HepG2 (cell line): ENCODE data around the gene TRA2B. TPM values are rescaled to one million over a fixed set of nuclear protein-coding genes. Genes with fewer than 3 reads are reported as not detected.

Experiments
- HOXD1 ChIP-seq: sonication (generic); formaldehyde crosslinking; IDR thresholded peaks from 2 replicates; pipeline ENCODE4 v1.5.0; 2020; ENCODE audit warnings: missing genetic modification reagents
- KDM1A ChIP-seq: IDR thresholded peaks from 2 replicates; pipeline ENCODE4 v1.6.1; 2016; ENCODE audit warnings: missing compliant biosample characterization
- SRY ChIP-seq: sonication (generic); formaldehyde crosslinking; IDR thresholded peaks from 2 replicates; pipeline ENCODE4 v1.8.0; 2022; ENCODE audit warnings: mild to moderate bottlenecking, missing genetic modification reagents
- ZNF10 ChIP-seq: sonication (generic); formaldehyde crosslinking; IDR thresholded peaks from 2 replicates; pipeline ENCODE4 v1.4.0; 2020; ENCODE audit warnings: mild to moderate bottlenecking, low read depth, missing genetic modification reagents, borderline replicate concordance
- ZNF224 ChIP-seq: sonication (generic); formaldehyde crosslinking; IDR thresholded peaks from 2 replicates; pipeline ENCODE4 v1.5.0; 2020; ENCODE audit warnings: mild to moderate bottlenecking, missing genetic modification reagents
- ZNF263 ChIP-seq: sonication (generic); formaldehyde crosslinking; IDR thresholded peaks from 2 replicates; pipeline ENCODE4 v1.4.0; 2020; ENCODE audit warnings: missing genetic modification reagents
- polyA plus RNA-seq, 8 experiments: library from polyadenylated mRNA; depleted of rRNA in 3 of 8; stranded (reverse) in 7 of 8; unstranded in 1 of 8; fragments of >200 nt; fragmentation: Illumina TruSeq in 4 of 8; extraction: Trizol in 4 of 8; gene quantifications; 2 replicates each; pipeline versions ENCODE4 v1.2.1 to v1.2.3, GENCODE V29; 2011 to 2016; ENCODE audit warnings: low read depth in 4 of 8, missing spikeins in 1 of 8, mixed read lengths in 1 of 8; ENCODE audit not compliant: insufficient read depth in 1 of 8
- total RNA-seq, 5 experiments: library from RNA; depleted of rRNA; stranded (reverse); fragments of >200 nt; fragmentation: Illumina TruSeq; extraction: Trizol; gene quantifications; 2 replicates each; pipeline ENCODE4 v1.2.3, GENCODE V29; 2016; ENCODE audit warnings: low read depth in 1 of 5
- TF ChIP-seq, protein P1 (sequence below): sonication (generic); formaldehyde crosslinking; IDR thresholded peaks from 2 replicates; pipeline ENCODE4 v1.8.0; 2022; ENCODE audit warnings: mild to moderate bottlenecking, missing genetic modification reagents; ENCODE audit not compliant: insufficient replicate concordance
- TF ChIP-seq, protein P2 (sequence below), 2 experiments: fragments of 450-650 bp in 1 of 2; sonication (generic) in 1 of 2; formaldehyde crosslinking in 1 of 2; IDR thresholded peaks; 2 replicates each; pipeline versions ENCODE4 v1.6.1 to v1.8.0; 2016 to 2022; ENCODE audit warnings: antibody characterized with exemption in 1 of 2, mild to moderate bottlenecking in 1 of 2, missing genetic modification reagents in 1 of 2
- TF ChIP-seq, protein P3 (sequence below): sonication (generic); formaldehyde crosslinking; IDR thresholded peaks from 2 replicates; pipeline ENCODE4 v1.5.1; 2020; ENCODE audit warnings: mild to moderate bottlenecking, missing genetic modification reagents
- TF ChIP-seq, protein P4 (sequence below): IDR thresholded peaks from 2 replicates; pipeline ENCODE4 v1.6.1; 2012; ENCODE audit warnings: low read length, improper control_type of control experiment

The TRA2B gene
- total and polyA plus RNA-seq, 2 of the 13 experiments (the other 11 are each of a cell fraction or from before 2014, with no cell fraction given) = 105 to 241 TPM

DNA sequence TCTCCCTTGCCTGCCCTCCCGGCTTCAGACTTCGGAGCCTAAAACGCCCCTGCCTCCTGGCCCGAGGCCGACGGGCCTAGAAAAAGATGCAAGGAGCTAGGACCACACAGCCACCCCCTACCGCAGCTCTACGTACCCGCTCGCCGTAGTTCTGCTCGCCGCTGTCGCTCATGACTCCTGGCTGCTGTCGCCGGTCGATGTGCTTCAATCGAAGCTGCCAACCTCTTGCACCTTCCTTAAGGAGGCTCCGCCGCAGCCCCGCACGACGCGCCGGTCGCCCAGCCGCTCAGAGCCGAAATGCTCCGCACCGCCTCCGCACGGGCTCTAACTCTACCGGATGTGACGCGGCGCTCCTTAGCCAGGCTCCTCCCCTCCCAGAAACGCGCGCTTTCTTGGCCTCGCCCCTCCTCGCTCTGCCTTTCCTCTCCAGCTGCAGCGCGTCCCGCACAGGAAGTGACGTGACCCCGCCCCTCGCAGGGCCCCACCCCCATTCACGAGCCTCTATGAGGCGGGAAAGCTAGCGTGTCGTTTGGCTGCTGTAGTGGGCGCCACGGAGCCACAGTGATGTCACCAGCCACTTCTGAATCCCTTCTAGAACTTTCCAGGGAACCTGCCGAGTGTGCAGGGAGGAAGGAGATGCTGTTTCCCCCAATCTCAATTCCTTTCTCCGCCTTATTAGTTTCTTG, at the start of gene TRA2B (continued):
- TF ChIP-seq, protein P1, sequence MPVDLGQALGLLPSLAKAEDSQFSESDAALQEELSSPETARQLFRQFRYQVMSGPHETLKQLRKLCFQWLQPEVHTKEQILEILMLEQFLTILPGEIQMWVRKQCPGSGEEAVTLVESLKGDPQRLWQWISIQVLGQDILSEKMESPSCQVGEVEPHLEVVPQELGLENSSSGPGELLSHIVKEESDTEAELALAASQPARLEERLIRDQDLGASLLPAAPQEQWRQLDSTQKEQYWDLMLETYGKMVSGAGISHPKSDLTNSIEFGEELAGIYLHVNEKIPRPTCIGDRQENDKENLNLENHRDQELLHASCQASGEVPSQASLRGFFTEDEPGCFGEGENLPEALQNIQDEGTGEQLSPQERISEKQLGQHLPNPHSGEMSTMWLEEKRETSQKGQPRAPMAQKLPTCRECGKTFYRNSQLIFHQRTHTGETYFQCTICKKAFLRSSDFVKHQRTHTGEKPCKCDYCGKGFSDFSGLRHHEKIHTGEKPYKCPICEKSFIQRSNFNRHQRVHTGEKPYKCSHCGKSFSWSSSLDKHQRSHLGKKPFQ = no peak
- TF ChIP-seq HOXD1 (CRISPR knock-in tag) = 0 out of 2 replicates have a peak, but pooled peaks have one; percentile 66
- no peak for TF ChIP-seq ZNF10 (CRISPR knock-in tag)
- no peak; the same call in 1 of the 2 replicates for TF ChIP-seq KDM1A
- TF ChIP-seq ZNF263 = peak; percentile 57; the same call in 1 of the 2 replicates
- TF ChIP-seq, protein P2, sequence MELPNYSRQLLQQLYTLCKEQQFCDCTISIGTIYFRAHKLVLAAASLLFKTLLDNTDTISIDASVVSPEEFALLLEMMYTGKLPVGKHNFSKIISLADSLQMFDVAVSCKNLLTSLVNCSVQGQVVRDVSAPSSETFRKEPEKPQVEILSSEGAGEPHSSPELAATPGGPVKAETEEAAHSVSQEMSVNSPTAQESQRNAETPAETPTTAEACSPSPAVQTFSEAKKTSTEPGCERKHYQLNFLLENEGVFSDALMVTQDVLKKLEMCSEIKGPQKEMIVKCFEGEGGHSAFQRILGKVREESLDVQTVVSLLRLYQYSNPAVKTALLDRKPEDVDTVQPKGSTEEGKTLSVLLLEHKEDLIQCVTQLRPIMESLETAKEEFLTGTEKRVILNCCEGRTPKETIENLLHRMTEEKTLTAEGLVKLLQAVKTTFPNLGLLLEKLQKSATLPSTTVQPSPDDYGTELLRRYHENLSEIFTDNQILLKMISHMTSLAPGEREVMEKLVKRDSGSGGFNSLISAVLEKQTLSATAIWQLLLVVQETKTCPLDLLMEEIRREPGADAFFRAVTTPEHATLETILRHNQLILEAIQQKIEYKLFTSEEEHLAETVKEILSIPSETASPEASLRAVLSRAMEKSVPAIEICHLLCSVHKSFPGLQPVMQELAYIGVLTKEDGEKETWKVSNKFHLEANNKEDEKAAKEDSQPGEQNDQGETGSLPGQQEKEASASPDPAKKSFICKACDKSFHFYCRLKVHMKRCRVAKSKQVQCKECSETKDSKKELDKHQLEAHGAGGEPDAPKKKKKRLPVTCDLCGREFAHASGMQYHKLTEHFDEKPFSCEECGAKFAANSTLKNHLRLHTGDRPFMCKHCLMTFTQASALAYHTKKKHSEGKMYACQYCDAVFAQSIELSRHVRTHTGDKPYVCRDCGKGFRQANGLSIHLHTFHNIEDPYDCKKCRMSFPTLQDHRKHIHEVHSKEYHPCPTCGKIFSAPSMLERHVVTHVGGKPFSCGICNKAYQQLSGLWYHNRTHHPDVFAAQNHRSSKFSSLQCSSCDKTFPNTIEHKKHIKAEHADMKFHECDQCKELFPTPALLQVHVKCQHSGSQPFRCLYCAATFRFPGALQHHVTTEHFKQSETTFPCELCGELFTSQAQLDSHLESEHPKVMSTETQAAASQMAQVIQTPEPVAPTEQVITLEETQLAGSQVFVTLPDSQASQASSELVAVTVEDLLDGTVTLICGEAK (IDR thresholded peaks at IDR 0.05) = 0 out of 2 replicates have a peak, but pooled peaks have one; percentile 23
- TF ChIP-seq, protein P2 (CRISPR knock-in tag; IDR thresholded peaks at IDR 0.05) = peak; percentile 77
- peak; percentile 60; the same call in 1 of the 2 replicates for TF ChIP-seq SRY (CRISPR knock-in tag)
- TF ChIP-seq ZNF224 (CRISPR knock-in tag) = no peak; the same call in 1 of the 2 replicates
- TF ChIP-seq, protein P3, sequence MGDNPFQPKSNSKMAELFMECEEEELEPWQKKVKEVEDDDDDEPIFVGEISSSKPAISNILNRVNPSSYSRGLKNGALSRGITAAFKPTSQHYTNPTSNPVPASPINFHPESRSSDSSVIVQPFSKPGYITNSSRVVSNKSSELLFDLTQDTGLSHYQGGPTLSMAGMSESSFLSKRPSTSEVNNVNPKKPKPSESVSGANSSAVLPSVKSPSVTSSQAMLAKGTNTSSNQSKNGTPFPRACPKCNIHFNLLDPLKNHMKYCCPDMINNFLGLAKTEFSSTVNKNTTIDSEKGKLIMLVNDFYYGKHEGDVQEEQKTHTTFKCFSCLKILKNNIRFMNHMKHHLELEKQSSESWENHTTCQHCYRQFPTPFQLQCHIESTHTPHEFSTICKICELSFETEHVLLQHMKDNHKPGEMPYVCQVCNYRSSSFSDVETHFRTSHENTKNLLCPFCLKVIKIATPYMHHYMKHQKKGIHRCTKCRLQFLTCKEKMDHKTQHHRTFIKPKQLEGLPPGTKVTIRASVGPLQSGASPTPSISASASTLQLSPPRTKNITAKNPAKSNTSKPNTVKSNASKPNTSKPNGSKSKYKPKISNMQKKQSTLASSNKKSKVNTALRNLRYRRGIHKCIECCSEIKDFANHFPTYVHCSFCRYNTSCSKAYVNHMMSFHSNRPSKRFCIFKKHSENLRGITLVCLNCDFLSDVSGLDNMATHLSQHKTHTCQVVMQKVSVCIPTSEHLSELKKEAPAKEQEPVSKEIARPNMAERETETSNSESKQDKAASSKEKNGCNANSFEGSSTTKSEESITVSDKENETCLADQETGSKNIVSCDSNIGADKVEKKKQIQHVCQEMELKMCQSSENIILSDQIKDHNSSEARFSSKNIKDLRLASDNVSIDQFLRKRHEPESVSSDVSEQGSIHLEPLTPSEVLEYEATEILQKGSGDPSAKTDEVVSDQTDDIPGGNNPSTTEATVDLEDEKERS (CRISPR knock-in tag) = peak; percentile 12; the same call in 1 of the 2 replicates
- TF ChIP-seq, protein P4, sequence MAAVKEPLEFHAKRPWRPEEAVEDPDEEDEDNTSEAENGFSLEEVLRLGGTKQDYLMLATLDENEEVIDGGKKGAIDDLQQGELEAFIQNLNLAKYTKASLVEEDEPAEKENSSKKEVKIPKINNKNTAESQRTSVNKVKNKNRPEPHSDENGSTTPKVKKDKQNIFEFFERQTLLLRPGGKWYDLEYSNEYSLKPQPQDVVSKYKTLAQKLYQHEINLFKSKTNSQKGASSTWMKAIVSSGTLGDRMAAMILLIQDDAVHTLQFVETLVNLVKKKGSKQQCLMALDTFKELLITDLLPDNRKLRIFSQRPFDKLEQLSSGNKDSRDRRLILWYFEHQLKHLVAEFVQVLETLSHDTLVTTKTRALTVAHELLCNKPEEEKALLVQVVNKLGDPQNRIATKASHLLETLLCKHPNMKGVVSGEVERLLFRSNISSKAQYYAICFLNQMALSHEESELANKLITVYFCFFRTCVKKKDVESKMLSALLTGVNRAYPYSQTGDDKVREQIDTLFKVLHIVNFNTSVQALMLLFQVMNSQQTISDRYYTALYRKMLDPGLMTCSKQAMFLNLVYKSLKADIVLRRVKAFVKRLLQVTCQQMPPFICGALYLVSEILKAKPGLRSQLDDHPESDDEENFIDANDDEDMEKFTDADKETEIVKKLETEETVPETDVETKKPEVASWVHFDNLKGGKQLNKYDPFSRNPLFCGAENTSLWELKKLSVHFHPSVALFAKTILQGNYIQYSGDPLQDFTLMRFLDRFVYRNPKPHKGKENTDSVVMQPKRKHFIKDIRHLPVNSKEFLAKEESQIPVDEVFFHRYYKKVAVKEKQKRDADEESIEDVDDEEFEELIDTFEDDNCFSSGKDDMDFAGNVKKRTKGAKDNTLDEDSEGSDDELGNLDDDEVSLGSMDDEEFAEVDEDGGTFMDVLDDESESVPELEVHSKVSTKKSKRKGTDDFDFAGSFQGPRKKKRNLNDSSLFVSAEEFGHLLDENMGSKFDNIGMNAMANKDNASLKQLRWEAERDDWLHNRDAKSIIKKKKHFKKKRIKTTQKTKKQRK = no peak
